ENCODE data around the gene AK9.

The AK9 gene

GRCh38 chr6:109453594-109454495 lies 237.2 kb downstream of the AK9 start:
- TF ChIP-seq FOXP2 (optimal IDR thresholded peaks at IDR 0.05; ENCODE audit: borderline replicate concordance, extremely low read depth, extremely low read length, insufficient read depth) (no peak), REST (IDR thresholded peaks at IDR 0.05; ENCODE audit: insufficient read depth in 1 of 2, low read depth in 2 of 2, low read length in 2 of 2) (no peak), TAF1 (IDR thresholded peaks at IDR 0.05; ENCODE audit: borderline replicate concordance, insufficient read depth, low read length) (no peak), POLR2AphosphoS5 (IDR thresholded peaks at IDR 0.05; ENCODE audit: low read depth, low read length) (no peak), SIN3A (IDR thresholded peaks at IDR 0.05; ENCODE audit: borderline replicate concordance, insufficient read depth, low read length) (no peak)

- TF ChIP-seq REST (IDR thresholded peaks at IDR 0.05; ENCODE audit: insufficient read depth in 1 of 2, low read depth in 2 of 2, low read length in 2 of 2) (no peak), SIN3A (IDR thresholded peaks at IDR 0.05; ENCODE audit: borderline replicate concordance, insufficient read depth, low read length) (no peak), TAF1 (IDR thresholded peaks at IDR 0.05; ENCODE audit: borderline replicate concordance, insufficient read depth, low read length) (no peak)
Measured at GRCh38 chr6:109453156-109453555, 237.8 kb downstream of the AK9 start.

GRCh38 chr6:109452181-109452580 lies 238.8 kb downstream of the AK9 start:
- TF ChIP-seq REST (IDR thresholded peaks at IDR 0.05; ENCODE audit: insufficient read depth in 1 of 2, low read depth in 2 of 2, low read length in 2 of 2) (no peak), POLR2AphosphoS5 (IDR thresholded peaks at IDR 0.05; ENCODE audit: low read depth, low read length) (no peak), SIN3A (IDR thresholded peaks at IDR 0.05; ENCODE audit: borderline replicate concordance, insufficient read depth, low read length) (no peak), FOXP2 (optimal IDR thresholded peaks at IDR 0.05; ENCODE audit: borderline replicate concordance, extremely low read depth, extremely low read length, insufficient read depth) (no peak), TAF1 (IDR thresholded peaks at IDR 0.05; ENCODE audit: borderline replicate concordance, insufficient read depth, low read length) (no peak)

- TF ChIP-seq SIN3A (IDR thresholded peaks at IDR 0.05; ENCODE audit: borderline replicate concordance, insufficient read depth, low read length) (no peak), FOXP2 (optimal IDR thresholded peaks at IDR 0.05; ENCODE audit: borderline replicate concordance, extremely low read depth, extremely low read length, insufficient read depth) (no peak), TAF1 (IDR thresholded peaks at IDR 0.05; ENCODE audit: borderline replicate concordance, insufficient read depth, low read length) (no peak), POLR2AphosphoS5 (IDR thresholded peaks at IDR 0.05; ENCODE audit: low read depth, low read length) (no peak), REST (IDR thresholded peaks at IDR 0.05; ENCODE audit: insufficient read depth in 1 of 2, low read depth in 2 of 2, low read length in 2 of 2) (no peak)
Measured at GRCh38 chr6:109451376-109451775, 239.6 kb downstream of the AK9 start.
